Neuronal stem cell (in vitro differentiated cells): ENCODE data around the gene RPS6KC1.

Source experiments
- DNase-seq: peaks from one replicate; pipeline ENCODE4 v3.0.0-alpha.2; 2013; ENCODE audit warnings: low spot score
- H2AFZ ChIP-seq: one replicate; pipeline ENCODE4 v1.6.1; 2013; ENCODE audit warnings: mild to moderate bottlenecking, low read length, inconsistent platforms
- H2AK5ac ChIP-seq: 2 replicates; pipeline ENCODE4 v1.6.1; 2013; ENCODE audit warnings: low read depth, mild to moderate bottlenecking, inconsistent platforms, low read length, moderate library complexity, mixed read lengths
- H2BK120ac ChIP-seq: 2 replicates; pipeline ENCODE4 v1.6.1; 2013; ENCODE audit warnings: low read depth, mild to moderate bottlenecking, inconsistent platforms, low read length, moderate library complexity, mixed read lengths
- H2BK12ac ChIP-seq: one replicate; pipeline ENCODE4 v1.6.1; 2013; ENCODE audit warnings: low read length, inconsistent platforms
- H2BK15ac ChIP-seq: 2 replicates; pipeline ENCODE4 v1.6.1; 2013; ENCODE audit warnings: mild to moderate bottlenecking, low read length, inconsistent platforms, mixed read lengths
- H2BK5ac ChIP-seq: one replicate; pipeline ENCODE4 v1.6.1; 2013; ENCODE audit warnings: inconsistent platforms, mild to moderate bottlenecking, low read length, moderate library complexity
- H3K14ac ChIP-seq: one replicate; pipeline ENCODE4 v1.6.1; 2013; ENCODE audit warnings: low read length, inconsistent platforms
- H3K18ac ChIP-seq: 2 replicates; pipeline ENCODE4 v1.6.1; 2013; ENCODE audit warnings: low read length, inconsistent platforms
- H3K23ac ChIP-seq: 2 replicates; pipeline ENCODE4 v1.6.1; 2013; ENCODE audit warnings: low read depth, mild to moderate bottlenecking, mixed read lengths, low read length, inconsistent platforms; ENCODE audit not compliant: poor library complexity
- H3K27ac ChIP-seq: replicated peaks from 3 replicates; pipeline ENCODE4 v1.5.1; 2013; ENCODE audit warnings: low read length, inconsistent platforms
- H3K27me3 ChIP-seq, 3 experiments: 2 replicates each; pipeline ENCODE4 v1.6.1; 2013; ENCODE audit warnings: low read length in 3 of 3, mild to moderate bottlenecking in 2 of 3, inconsistent platforms in 1 of 3, low read depth in 1 of 3, mixed read lengths in 1 of 3, moderate library complexity in 1 of 3; ENCODE audit not compliant: control insufficient read depth in 3 of 3, insufficient read depth in 3 of 3
- H3K36me3 ChIP-seq, 2 donors: replicated peaks in 1 of 2; 2 replicates each; pipeline ENCODE4 v1.6.1; 2013; ENCODE audit warnings: low read length in 2 of 2; ENCODE audit not compliant: control insufficient read depth in 2 of 2, insufficient read depth in 2 of 2
- H3K4ac ChIP-seq: 2 replicates; pipeline ENCODE4 v1.6.1; 2013; ENCODE audit warnings: inconsistent platforms, mild to moderate bottlenecking, low read length, moderate library complexity
- H3K4me1 ChIP-seq, 2 donors: 1 replicate in 1 of 2; 2 replicates in 1 of 2; pipeline ENCODE4 v1.6.1; 2013; ENCODE audit warnings: low read length in 2 of 2, low read depth in 1 of 2; ENCODE audit not compliant: control insufficient read depth in 2 of 2, insufficient read depth in 1 of 2
- H3K4me2 ChIP-seq: one replicate; pipeline ENCODE4 v1.6.1; 2013; ENCODE audit warnings: mild to moderate bottlenecking, low read length, inconsistent platforms; ENCODE audit not compliant: insufficient read depth, poor library complexity, severe bottlenecking
- H3K4me3 ChIP-seq, 2 donors: 2 replicates each; pipeline ENCODE4 v1.5.1; 2013; ENCODE audit warnings: low read length in 2 of 2, mild to moderate bottlenecking in 2 of 2, inconsistent platforms in 1 of 2, moderate library complexity in 1 of 2
- H3K79me1 ChIP-seq: one replicate; pipeline ENCODE4 v1.6.1; 2013; ENCODE audit warnings: low read depth, mild to moderate bottlenecking, inconsistent platforms, low read length, moderate library complexity
- H3K9ac ChIP-seq: one replicate; pipeline ENCODE4 v1.6.1; 2013; ENCODE audit warnings: mild to moderate bottlenecking, low read depth, low read length, inconsistent platforms; ENCODE audit not compliant: poor library complexity
- H3K9me3 ChIP-seq, 2 donors: replicated peaks in 1 of 2; 2 replicates each; pipeline versions ENCODE3 to v1.6.1; 2013; ENCODE audit warnings: low read length in 2 of 2, mild to moderate bottlenecking in 2 of 2, inconsistent platforms in 1 of 2, low read depth in 1 of 2, mixed read lengths in 1 of 2, moderate library complexity in 1 of 2; ENCODE audit not compliant: control insufficient read depth in 2 of 2, insufficient read depth in 1 of 2
- H4K8ac ChIP-seq: one replicate; pipeline ENCODE4 v1.6.1; 2013; ENCODE audit warnings: low read depth, mild to moderate bottlenecking, inconsistent platforms, low read length, moderate library complexity
- H4K91ac ChIP-seq: one replicate; pipeline ENCODE4 v1.6.1; 2013; ENCODE audit warnings: low read length, low read depth, mild to moderate bottlenecking, inconsistent platforms; ENCODE audit not compliant: poor library complexity
- WGBS, 2 donors: extraction: QIAGEN DNeasy Blood & Tissue Kit; methylation state at CpG; one replicate each; pipeline ENCODE4 v1.1.7; 2013; ENCODE audit warnings: missing lambda C conversion rate in 2 of 2, mixed read lengths in 1 of 2; ENCODE audit not compliant: insufficient read length in 2 of 2, insufficient replicate concordance in 1 of 2; ENCODE audit errors: extremely low coverage in 2 of 2; 5-methylcytosine and 5-hydroxymethylcytosine counted together

RPS6KC1 gene

DNA sequence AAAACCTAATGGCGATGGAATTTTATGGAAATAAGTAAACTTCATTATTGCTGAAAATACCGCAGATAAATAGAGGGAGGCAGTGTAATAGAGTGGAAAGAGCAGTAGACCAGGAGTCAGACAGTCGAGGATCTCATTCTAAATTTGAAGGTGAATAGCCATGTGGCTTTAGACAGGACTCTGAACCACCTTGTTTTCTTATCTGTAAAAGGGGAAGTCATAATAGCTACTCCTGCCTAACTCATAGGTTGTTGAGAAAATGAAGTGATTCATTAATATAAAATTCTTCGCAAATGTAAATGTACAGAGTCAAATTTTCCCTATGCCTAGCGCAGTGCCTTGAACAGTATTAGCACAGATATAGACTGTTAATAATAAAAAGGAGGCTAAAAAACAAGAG is 14.8 kb downstream of the RPS6KC1 start:
- Histone ChIP-seq H2BK5ac (no peak overlapping the region), H3K23ac (no peak overlapping the region), H3K4ac (no peak overlapping the region), H3K9me3 (no peaks in the 10 kb centered on the region), H2BK120ac (no peak overlapping the region), H3K36me3 (no peaks in the 10 kb centered on the region), H3K9ac (no peak overlapping the region), H2BK15ac (no peak overlapping the region), H3K4me3 (no peak overlapping the region), H2BK12ac (no peak overlapping the region), H3K4me1 (no peaks in the 10 kb centered on the region), H3K18ac (no peak overlapping the region), H3K4me2 (no peak overlapping the region), H3K14ac (no peak overlapping the region), H3K79me1 (no peaks in the 10 kb centered on the region), H2AK5ac (no peak overlapping the region), H3K27me3 (no peaks in the 10 kb centered on the region), H4K91ac (no peak overlapping the region), H3K27ac (no peak overlapping the region), H4K8ac (no peak overlapping the region), H2AFZ (no peak overlapping the region)
- WGBS, 2 donors, result no CpG with 5 or more reads among the region's 5 CpGs
- DNase-seq, result no peak

DNA sequence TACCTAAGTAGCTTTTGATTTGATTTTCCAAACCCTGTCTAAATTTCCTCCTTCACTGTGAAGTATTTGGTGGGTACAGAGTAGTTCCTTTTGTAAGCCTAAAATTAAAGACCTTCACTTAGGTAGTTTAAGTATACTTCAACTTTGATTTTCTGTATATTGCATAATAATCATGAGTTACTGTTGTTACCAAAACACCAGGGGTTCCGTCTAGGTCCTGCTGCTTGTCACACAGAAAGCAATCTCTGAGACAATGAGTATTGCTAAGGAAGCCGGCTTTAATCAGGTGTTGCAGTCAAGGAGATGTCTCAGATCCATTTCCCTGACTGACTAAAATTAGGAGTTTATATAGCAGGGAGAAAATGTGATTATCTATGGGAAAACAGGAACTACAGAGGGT is 15.3 kb downstream of the RPS6KC1 start:
- Histone ChIP-seq H3K4me3 (no peak overlapping the region), H3K4ac (no peak overlapping the region), H3K18ac (no peak overlapping the region), H3K4me2 (no peak overlapping the region), H3K36me3 (no peaks in the 10 kb centered on the region), H2BK5ac (no peak overlapping the region), H3K27ac (no peak overlapping the region), H3K23ac (no peak overlapping the region), H2BK120ac (no peak overlapping the region), H2BK12ac (no peak overlapping the region), H4K8ac (no peak overlapping the region), H3K79me1 (no peaks in the 10 kb centered on the region), H2AFZ (no peak overlapping the region), H3K27me3 (no peaks in the 10 kb centered on the region), H3K4me1 (no peaks in the 10 kb centered on the region), H2BK15ac (no peak overlapping the region), H3K14ac (no peak overlapping the region), H4K91ac (no peak overlapping the region), H3K9ac (no peak overlapping the region), H3K9me3 (no peaks in the 10 kb centered on the region), H2AK5ac (no peak overlapping the region)
- DNase-seq, result no peak
- no CpG with 5 or more reads among the region's 2 CpGs for WGBS, 2 donors

- no peak overlapping the region for H3K4me2 ChIP-seq
- H3K4me3 ChIP-seq, result no peak overlapping the region
- H3K27me3 ChIP-seq, result no peaks in the 10 kb centered on the region
- no peak overlapping the region for H2AFZ ChIP-seq
- no peak overlapping the region for H2BK15ac ChIP-seq
- no CpG with 5 or more reads among the region's 1 CpG for WGBS, 2 donors
- no peak overlapping the region for H3K27ac ChIP-seq
- no peak for DNase-seq
- no peak overlapping the region for H4K91ac ChIP-seq
- H3K79me1 ChIP-seq, result no peaks in the 10 kb centered on the region
- no peak overlapping the region for H3K18ac ChIP-seq
- H3K9me3 ChIP-seq, result no peaks in the 10 kb centered on the region
- no peak overlapping the region for H3K4ac ChIP-seq
- H3K14ac ChIP-seq, result no peak overlapping the region
- no peak overlapping the region for H3K23ac ChIP-seq
- H2BK12ac ChIP-seq, result no peak overlapping the region
- no peak overlapping the region for H2BK5ac ChIP-seq
- no peaks in the 10 kb centered on the region for H3K36me3 ChIP-seq
- no peak overlapping the region for H3K9ac ChIP-seq
- H4K8ac ChIP-seq, result no peak overlapping the region
- H3K4me1 ChIP-seq, result no peaks in the 10 kb centered on the region
- no peak overlapping the region for H2AK5ac ChIP-seq
- no peak overlapping the region for H2BK120ac ChIP-seq
Observed at GRCh38 chr1:213067352-213067751, 16.3 kb downstream of the RPS6KC1 start.

DNA sequence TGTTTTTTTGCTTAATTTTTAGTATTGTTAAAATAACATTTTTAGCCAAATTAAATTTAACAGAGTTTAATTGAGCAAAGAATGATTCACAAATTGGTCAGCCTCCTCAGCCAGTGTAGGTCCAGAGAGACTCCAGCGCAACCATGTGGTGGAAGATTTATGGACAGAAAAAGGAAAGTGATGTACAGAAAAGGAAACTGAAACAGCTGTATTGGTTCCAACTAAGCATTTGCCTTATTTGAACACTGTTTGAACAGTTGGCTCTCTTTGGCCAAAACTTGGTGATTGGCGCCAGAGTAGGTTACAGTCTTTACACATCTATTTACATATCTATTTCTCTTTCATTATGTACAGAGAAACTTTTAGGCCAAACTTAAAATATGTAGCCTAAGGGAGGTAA is 19.4 kb downstream of the RPS6KC1 start:
- Histone ChIP-seq H3K18ac (no peak overlapping the region), H2BK15ac (no peak overlapping the region), H4K8ac (no peak overlapping the region), H3K9me3 (no peaks in the 10 kb centered on the region), H3K79me1 (no peaks in the 10 kb centered on the region), H3K23ac (no peak overlapping the region), H4K91ac (no peak overlapping the region), H2BK5ac (no peak overlapping the region), H3K9ac (no peak overlapping the region), H3K4me3 (no peak overlapping the region), H2BK12ac (no peak overlapping the region), H3K14ac (no peak overlapping the region), H3K4me1 (no peaks in the 10 kb centered on the region), H2AK5ac (no peak overlapping the region), H3K4me2 (no peak overlapping the region), H2AFZ (no peak overlapping the region), H3K4ac (no peak overlapping the region), H2BK120ac (no peak overlapping the region), H3K27me3 (no peaks in the 10 kb centered on the region), H3K36me3 (peaks cover 0 to 2% of the 10 kb centered on the region in 2 donors), H3K27ac (no peak overlapping the region)
- WGBS, 2 donors, result no CpG with 5 or more reads among the region's 2 CpGs
- DNase-seq, result no peak
